Dedifferentiated amniotic fluid mesenchymal stem cell (primary cell): ENCODE data around the gene PTPRD.

Experiments
- DNase-seq: peaks from one replicate; pipeline ENCODE4 v3.0.0-alpha.2; 2016; ENCODE audit errors: extremely low spot score

The PTPRD gene

GRCh38 chr9:10172476-10172875 lies 440.3 kb downstream of the PTPRD start:
- no peak for DNase-seq

GRCh38 chr9:10168241-10168640 lies 444.6 kb downstream of the PTPRD start:
- no peak for DNase-seq

- DNase-seq, result no peak
Measured at GRCh38 chr9:10148796-10149195, 464.0 kb downstream of the PTPRD start.

GRCh38 chr9:10146517-10147331 lies 466.1 kb downstream of the PTPRD start:
- DNase-seq, result no peak

GRCh38 chr9:10144355-10144754 lies 468.4 kb downstream of the PTPRD start:
- no peak for DNase-seq

- no peak for DNase-seq
Measured at GRCh38 chr9:10135553-10135952, 477.2 kb downstream of the PTPRD start.

- DNase-seq, result no peak
Measured at GRCh38 chr9:10134266-10134665, 478.5 kb downstream of the PTPRD start.

GRCh38 chr9:10130061-10130675 lies 482.6 kb downstream of the PTPRD start:
- no peak for DNase-seq

GRCh38 chr9:10127867-10128266 lies 484.9 kb downstream of the PTPRD start:
- DNase-seq, result no peak

- no peak for DNase-seq
Measured at GRCh38 chr9:10112798-10113197, 500.0 kb downstream of the PTPRD start.

- no peak for DNase-seq
Measured at GRCh38 chr9:10112070-10112469, 500.7 kb downstream of the PTPRD start.

GRCh38 chr9:10108815-10109214 lies 504.0 kb downstream of the PTPRD start:
- DNase-seq, result no peak

- DNase-seq, result no peak
Measured at GRCh38 chr9:10104774-10105173, 508.0 kb downstream of the PTPRD start.

- no peak for DNase-seq
Measured at GRCh38 chr9:10095208-10095607, 517.6 kb downstream of the PTPRD start.

- DNase-seq, result no peak
Measured at GRCh38 chr9:10094563-10094962, 518.2 kb downstream of the PTPRD start.

GRCh38 chr9:10080012-10080411 lies 532.8 kb downstream of the PTPRD start:
- DNase-seq, result no peak

GRCh38 chr9:10079284-10079964 lies 533.4 kb downstream of the PTPRD start:
- DNase-seq, result no peak

- DNase-seq, result no peak
Measured at GRCh38 chr9:10071579-10071978, 541.2 kb downstream of the PTPRD start.

- DNase-seq, result peak; percentile 47
Measured at GRCh38 chr9:10062629-10063395, 550.0 kb downstream of the PTPRD start.

GRCh38 chr9:10059044-10059443 lies 553.8 kb downstream of the PTPRD start:
- DNase-seq, result no peak

- DNase-seq, result no peak
Measured at GRCh38 chr9:10055886-10056395, 556.9 kb downstream of the PTPRD start.

GRCh38 chr9:10054456-10054855 lies 558.3 kb downstream of the PTPRD start:
- no peak for DNase-seq
